SW480 (cell line): ENCODE measurements around the gene CCDC71L.

Source experiments
- DNase-seq: peaks from one replicate; pipeline ENCODE4 v3.0.0-alpha.2; 2016; ENCODE audit warnings: low spot score

The CCDC71L gene

DNA sequence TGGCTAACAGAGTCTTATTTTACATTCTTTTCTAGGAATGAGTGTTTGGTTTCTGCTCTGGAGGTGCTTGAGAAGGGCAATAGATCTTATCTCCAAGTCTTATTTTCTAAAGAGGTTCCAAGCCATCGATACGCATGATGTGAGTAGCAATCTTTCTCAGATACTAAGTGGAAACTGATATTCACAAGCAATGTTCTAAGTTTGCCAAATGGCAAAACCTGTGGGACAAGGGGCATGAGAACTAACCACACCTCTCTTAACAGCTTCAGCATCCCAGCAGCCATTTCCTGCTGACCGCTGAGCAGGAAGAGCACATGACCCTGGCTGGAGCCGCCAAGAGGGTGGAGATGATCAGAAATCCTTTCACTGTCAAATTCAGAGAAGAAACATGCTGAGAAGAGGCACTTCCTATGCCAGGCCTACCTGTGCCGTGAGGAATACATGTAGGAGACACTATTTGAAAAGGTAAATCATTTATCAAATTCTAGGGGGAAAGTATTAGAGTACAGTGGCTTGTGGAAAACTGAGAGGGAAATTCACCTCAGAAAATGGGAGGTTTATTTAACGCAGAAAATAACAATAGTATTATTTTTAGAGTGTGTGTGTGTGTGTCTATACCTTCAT is 35.2 kb downstream of the CCDC71L start:
- DNase-seq, result no peak

DNA sequence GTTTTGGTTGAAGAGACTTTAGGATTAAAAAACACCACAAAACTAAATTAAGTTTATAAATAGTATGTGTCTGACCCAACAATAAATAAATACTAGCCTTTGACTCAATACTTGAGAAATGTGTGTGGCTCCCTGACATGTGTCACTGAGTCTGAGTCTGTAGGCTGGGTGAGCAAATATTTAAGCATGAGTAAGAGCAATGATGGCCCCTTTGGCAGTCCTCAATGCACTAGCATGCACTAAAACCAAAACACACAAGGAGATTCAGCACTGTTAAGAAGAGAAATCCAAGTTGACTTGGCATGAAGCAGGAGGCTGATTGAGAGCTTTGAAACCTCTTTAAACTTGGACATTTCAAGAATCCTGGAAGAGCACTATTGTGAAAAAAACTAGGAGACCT is 37.1 kb downstream of the CCDC71L start:
- no peak for DNase-seq

DNA sequence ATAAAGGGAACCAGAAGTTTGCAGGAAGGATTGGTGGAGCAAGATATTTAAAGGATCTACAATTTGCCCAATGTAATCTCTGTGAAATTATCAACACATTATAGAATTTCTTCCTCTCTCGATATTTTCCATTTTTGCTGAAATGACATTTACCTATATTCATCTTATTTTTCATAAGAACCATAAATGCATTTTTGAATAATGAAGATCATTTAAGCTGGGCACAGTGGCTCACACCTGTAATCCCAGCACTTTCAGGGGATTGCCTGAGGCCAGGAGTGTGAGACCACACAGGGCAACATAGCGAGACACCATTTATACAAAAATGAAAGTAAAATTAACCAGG is 37.7 kb downstream of the CCDC71L start:
- DNase-seq, result no peak

GRCh38 chr7:106622654-106623314 is 38.2 kb downstream of the CCDC71L start:
- DNase-seq, result no peak

DNA sequence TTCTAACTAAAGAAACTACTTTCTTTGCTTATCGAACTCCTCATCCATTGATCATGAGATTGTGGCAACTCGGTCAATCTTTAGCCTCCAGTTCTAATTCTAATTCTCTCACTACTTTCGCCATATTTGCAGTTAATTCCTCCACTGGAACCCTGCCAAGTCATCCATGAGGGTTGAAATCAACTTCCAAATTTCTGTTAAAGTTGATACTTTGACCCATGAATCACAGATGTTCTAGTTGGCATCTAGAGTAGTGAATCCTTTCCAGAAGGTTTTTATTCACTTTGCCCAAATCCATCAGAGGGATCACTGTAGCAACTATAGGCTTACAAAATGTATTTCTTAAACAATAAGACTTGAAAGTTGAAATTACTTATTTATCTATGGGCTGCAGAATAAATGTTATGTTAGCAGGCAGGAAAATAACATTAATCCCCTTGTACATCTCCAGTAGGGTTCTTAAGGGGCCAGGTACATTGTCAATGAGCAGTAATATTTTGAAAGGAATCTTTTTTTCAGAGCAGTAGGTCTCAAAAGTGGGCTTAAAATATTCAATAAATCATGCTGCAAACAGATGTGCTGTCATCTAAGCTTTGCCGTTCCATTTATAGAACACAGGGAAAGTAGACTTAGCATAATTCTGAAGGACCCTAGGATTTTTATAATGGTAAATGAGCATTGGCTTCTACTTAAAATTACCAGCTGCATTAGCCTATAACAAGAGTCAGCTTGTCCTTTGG is 39.4 kb downstream of the CCDC71L start:
- no peak for DNase-seq

DNA sequence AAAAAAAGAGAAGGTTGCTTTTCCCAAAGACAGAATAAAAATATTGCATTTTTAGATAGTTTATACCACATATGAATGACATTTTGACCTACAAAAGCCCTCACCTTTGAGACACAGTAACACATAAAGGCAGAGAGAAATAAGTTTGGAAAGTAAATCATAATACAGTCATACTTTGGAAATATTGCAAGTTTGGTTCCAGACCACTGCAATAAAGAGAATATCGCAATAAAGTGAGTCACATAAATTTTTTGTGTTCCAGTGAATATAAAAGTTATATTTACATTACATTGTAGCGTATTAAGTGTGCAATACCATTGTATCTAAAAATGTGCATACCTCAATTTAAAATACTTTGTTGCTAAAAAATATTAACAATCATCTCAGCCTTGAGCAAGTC is 40.3 kb downstream of the CCDC71L start:
- no peak for DNase-seq

DNA sequence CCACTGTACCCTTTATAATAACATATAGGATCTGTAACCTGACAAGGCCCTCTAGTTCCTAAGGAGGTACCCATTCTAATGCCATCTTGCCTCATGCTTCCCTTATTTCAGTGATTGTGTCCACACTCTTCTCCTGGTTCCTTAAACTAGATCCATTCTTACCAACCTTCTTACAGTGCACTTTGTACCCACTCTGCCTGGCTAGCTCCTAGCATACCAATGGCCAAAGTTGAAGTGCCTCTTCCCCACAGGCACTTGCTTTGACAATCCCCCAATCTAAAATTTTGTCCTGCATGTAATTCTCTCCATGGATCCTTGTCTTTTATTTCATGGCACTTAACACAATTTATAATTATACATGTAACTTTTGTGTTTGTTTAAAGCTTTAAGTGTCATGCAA is 40.9 kb downstream of the CCDC71L start:
- no peak for DNase-seq

- no peak for DNase-seq
These were observed 41.7 kb downstream of the CCDC71L start for GRCh38 chr7:106619213-106619612.

GRCh38 chr7:106618480-106618879 is 42.5 kb downstream of the CCDC71L start:
- no peak for DNase-seq

GRCh38 chr7:106617860-106618259 is 43.1 kb downstream of the CCDC71L start:
- no peak for DNase-seq

GRCh38 chr7:106616708-106617051 is 44.3 kb downstream of the CCDC71L start:
- DNase-seq, result no peak

GRCh38 chr7:106615808-106616707 is 44.9 kb downstream of the CCDC71L start:
- no peak for DNase-seq

- no peak for DNase-seq
These were observed 46.2 kb downstream of the CCDC71L start for GRCh38 chr7:106614751-106615150.

DNA sequence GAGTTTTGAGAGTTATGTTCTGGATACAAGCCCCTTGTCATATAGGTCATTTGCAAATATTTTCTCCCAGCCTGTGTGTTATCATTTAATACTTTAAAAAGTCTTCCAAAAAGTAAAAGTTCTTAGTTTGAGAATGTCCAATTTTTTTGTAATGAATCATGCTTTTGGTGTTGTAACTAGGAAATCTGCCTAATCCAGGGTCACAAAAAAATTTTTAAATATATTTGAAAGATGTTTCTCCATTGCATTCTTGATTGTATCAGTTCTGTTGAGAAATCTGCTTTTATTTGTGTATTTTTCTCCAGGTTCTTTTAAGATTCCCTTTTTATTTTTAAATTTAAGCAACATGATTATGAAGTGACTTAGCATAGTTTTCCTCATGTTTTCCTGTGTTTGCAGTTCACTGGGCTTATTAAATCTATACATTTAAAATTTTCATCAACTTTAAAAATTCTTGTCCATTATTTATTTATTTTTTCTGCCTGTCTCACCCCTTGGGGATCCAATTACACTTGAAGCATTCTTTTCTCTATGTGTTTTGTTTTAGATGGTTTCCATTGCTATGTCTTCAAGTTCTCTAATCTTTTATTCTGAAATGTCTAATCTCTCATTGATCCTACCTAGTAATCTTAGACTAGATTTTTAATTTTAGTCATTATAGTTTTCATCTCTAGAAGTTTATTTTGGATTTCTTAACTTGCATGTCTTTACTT is 47.0 kb downstream of the CCDC71L start:
- no peak for DNase-seq

GRCh38 chr7:106613279-106613678 is 47.7 kb downstream of the CCDC71L start:
- no peak for DNase-seq

GRCh38 chr7:106612432-106612831 is 48.5 kb downstream of the CCDC71L start:
- DNase-seq, result no peak

- DNase-seq, result no peak
These were observed 49.0 kb downstream of the CCDC71L start for GRCh38 chr7:106611911-106612310.

DNA sequence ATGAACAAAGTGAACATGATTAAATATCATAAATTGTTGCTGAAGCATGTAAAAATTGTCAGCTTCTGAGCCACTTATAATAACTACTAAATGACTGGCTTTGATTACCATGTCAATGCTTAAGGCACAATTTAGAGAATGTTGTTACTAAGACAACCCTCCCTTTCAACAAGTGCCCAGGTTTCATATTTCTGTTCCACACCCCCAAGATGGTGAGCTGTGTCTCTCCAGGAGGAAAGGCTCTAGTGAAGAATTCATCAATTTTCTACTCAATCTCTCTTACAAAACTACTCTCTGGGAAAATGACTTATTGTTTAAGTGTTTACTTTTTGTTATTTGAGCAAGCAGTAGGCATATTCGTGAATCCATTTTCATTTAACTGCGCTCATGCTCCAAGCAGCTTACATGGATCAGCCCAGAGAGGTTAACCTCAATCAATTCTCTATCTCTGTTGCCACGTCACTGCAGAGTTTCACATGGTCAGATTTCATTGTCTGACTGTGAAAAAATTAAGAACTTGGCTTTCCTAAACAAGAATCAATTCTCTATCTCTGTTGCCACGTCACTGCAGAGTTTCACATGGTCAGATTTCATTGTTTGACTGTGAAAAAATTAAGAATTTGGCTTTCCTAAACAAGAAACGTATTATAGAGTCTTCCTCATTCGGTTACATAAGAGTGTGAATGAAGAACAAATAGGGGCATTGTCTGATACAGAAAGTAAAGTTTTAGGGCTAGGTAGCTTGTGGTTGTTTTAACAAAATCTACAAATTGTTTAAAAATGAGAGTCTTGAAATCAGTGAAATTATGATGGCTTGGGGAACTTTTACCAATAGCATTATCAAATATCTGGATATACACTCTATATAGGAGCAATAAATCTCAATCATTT is 49.7 kb downstream of the CCDC71L start:
- DNase-seq, result no peak

- peak; percentile 27 for DNase-seq
These were observed 51.5 kb downstream of the CCDC71L start for GRCh38 chr7:106609416-106609815.

DNA sequence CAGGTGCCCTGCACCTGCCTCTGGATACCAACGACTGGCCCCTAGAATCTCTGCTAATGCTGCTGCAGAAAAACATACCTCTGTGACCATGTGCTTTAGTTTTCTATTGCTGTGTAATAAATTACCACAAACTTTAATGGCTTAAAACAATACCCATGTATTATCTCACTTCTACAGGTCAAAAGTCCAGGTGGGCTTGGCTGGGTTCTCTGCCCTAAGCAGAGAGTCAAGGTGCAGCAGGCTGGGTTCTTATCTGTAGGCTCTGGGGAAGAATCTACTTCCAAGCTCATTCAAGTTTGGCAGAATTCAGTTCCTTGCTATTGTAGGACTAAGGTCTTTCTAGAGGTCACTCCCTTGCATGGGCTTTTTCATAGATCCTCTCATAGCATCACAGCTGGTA is 52.3 kb downstream of the CCDC71L start:
- DNase-seq, result no peak
